ENCODE results near the gene PRELP.
"Not testable (repeated sequence)": the region's sequence is repeated elsewhere in the genome, so short reads cannot be mapped to it uniquely, and the experiment has no call there.

PRELP gene

DNA sequence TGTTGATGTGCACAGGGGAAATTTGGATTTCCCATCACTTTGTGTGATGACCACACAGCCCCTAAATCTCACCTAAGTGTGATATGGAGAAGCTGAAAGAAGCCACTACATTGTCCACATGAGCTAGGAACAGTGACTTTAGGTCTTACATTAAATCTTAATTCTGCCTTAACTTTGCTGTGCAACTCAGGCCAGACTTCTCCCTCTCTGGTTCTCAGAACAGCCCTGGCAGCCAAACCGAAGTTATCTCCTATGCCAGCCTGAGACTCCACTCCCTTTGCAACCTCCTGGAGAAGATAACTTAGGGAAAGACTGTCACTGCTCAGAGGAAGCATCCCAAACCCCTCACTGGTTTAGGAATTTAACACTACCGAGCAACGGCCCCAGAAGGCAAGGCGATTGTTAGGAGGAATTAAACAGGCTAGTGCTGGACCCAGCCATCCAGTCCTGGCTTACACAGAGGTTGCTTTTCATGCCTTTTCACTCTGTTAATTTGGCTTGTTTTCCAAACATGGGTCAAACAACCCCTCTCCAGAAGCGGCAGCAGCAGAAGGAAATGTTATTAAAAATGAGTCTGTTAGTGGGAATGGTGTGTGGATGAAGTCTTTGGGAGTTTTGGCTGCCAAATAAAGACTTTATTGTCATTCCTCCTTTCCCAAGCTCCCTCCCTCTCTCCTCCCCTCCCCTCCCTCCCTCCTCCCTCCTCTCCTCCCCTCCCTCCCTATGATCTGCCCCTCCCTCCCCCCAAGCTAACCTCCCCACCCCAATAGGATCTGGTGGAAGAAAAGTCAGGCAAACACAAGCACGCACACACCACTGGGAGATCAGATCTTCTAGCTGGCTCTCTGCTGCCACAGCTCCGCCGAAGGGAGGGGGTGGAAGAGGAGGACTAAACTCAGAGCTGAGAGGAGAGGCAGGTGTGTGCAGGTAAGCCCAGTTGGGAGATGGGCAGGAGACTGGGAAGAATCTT lies at the start of gene PRELP:
Gene PRELP (plus strand): TSS at position 795 of the 970 bp plus-strand sequence. CDS start 7,379 bp downstream, outside the sequence.
- DNase-seq (ENCODE audit: low read depth, low spot score): no peak

DNA sequence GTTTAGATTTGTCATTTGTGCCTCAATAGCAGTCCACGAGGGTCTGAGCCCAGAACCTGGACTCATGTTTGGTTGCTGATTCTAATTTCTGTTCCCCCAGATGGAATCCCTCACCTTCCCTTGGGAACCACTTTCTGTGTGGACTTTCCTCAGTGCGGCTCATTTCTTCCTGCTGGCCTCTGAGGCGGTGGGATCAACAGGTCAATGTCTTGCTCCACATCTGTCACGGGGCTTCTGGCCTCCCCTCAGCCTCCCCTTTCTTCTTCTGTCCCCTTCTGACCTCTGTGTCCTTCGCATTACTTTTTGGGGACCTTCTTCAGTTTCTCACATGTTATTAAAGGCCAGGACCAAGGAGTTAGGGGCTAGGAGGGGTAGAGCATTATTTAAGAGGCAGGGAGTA lies 49.2 kb upstream of the PRELP start:
- no peak for DNase-seq (ENCODE audit: low read depth, low spot score)

DNA sequence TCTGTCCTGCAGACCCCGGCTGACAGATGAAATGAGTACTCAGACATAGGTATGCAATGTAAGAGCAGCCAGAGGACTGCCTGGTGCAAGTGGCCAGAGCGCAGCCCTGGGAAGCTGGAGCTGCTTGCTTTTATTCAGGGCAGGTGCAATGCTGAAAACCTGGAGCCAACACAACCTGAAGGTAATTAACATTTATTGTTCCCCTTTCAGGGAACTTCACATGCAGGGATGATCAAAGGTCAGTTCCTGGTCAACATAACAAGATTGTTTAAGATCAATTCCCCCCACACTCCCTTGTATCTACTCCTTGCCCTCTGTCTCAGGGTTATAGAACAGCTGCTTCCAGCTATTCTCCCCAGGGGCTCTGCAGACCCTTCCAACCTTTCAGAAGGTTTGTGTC lies 48.7 kb upstream of the PRELP start:
- no peak for DNase-seq (ENCODE audit: low read depth, low spot score)

DNA sequence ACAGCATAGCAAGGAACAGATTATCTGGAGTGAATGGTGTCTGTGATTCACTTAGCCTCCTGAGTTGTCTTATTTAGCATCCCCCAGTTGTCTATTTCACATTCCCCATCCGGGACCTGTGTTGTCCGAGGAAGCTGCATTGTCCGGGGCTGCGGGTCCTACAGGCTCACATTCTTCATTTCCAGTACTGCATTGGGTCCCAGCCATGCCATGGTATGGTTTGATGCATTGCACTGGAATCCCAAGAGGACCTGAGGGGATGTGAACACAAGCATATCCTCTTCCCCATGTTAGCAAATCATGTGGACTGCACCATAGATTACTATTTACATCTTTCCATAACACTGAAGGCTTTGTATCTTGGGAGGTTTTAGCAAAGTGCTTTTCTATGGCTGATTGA lies 48.2 kb upstream of the PRELP start:
- DNase-seq (ENCODE audit: low read depth, low spot score): no peak

DNA sequence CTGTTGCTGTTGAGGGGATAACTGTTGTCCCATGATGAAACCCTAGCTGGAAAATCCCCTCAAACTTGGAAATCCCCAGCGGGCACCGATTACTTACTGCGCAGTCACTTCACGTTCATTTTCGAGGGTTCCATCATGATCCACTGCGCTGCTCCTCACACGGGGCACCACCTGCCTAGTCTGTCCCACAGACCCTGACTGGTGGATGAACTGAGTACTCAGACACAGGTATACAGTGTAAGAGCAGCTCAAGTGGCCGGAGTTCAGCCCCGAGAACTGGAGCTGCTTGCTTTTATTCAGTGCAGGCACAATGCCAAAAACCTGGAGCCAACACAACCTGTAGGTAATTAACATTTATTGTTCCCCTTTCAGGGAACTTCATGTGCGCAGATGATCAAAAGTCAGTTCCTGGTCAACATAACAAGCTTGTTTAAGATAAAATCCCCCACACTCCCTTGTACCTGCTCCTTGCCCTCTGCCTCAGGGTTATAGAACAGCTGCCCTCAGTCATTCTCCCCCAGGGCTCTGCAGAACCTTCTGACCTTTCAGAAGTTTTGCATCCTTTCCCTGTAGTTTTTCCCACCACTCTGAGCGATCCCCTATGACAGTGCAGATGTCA lies 46.5 kb upstream of the PRELP start:
- DNase-seq (ENCODE audit: low read depth, low spot score): no peak

DNA sequence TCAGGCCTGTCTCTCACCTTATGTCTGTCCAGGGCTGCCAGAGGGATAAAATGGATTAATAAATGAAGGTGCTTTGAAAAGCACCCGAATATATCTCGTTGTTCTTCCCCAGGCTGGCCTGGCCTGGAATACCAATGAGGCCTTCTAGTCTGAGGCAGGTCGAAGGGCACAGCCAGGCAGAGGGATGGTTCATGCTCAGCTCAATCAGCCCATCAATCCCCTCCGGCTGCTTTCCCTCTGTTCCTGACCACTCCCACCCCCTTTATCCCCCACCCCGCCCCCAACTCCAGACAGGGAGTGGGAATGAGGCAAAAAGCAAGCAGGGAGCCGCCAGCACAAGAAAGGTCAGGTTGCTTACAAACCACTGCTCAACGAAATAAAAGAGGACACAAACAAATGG lies 40.0 kb upstream of the PRELP start:
- DNase-seq (ENCODE audit: low read depth, low spot score): no peak

DNA sequence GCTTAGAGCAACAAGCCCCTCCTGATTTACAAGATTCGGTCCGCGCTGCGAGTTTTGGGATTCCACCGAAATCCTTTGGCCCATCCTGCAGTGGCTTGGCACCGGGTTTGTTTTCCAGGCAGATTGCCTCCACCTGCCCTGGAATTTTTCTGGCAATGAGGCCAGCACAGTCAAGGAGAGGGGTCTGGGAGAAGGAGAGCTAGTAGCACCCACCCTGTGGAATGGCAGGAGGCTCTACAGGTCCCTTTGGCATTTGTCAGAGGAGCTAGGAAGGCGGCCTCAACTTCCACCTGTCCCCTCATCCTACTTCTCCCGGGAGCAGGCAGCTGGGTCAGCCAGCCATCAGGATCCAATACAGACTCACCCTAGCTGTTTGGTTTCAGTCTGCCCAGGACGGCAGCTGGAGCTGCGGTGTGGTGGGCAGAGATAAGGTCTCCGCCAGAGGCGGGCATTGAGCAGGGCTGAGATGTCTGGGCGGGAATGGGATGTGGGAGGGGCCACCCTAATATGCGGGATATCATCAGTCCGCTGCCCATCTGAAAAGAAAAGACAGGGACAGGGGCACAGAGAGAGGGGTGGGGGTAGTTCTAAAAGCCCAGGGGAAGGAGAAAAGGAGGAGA lies 37.8 kb upstream of the PRELP start:
- DNase-seq (ENCODE audit: low read depth, low spot score): no peak

DNA sequence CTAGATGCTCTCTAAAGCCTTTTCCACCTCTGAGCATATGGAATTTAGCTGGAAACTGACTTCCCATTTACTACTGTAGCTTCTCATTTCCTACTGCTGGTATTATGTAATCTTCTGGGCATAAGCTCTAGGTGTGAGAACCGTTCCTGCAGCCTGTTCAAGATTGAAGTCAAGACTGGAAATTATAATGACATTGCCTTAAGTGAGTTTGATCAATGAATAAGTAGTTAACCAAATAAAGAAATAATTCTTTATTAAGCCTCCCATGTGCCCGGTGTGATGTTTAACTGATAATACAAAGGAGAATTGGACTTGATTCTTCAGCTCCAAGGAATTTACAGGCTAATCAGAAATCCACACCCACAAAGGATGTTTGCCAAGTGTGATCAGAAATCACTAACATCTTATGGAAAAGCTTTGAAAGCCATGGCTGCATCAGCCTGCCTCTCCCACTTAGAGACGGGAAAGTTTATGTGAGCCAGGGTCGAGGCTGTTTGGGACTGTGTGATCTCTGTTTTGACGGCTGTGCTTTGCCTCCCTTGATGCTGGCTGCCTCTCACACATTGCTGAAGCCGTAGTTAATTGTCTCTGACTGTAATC lies 36.4 kb upstream of the PRELP start:
- no peak for DNase-seq (ENCODE audit: low read depth, low spot score)

DNA sequence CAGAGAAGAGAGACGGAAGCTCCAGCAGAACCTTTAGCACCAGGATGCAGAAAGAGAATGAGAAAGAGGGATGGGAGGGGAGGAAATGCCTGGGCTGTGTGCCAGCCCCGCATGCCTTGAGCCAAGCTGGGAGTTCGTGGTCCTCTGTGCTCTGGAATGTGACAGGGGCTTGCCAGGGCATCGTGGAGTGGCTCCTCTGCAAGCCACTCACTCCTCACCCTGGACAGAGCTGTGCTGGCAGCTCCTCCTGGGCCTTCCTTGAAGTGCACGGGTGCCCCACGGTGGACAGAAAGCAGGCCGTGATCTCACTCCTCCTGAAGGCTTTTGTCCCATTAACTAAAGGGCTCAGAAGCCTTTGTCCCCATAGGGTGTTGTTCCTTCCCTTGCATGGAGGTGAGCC lies 34.8 kb upstream of the PRELP start:
- no peak for DNase-seq (ENCODE audit: low read depth, low spot score)

DNA sequence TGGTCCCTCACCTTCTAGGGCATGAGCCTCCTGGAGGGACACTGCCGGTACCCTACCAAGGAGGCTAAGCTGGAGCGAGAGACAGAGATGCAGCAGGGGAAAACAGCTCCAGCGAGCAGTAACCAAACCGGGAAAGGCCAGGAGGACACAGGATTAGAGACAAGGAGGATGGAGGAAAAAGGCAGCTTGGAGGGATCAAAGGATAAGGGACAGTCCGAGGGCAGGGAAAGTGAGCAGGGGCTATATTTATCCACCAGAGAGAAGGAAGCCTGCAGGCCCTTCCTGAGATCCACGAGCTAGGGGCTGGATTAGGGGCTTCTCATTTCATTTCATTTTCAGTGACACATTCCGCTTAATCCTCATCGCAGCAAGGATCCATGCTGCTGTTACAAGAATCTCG lies 33.8 kb upstream of the PRELP start:
- no peak for DNase-seq (ENCODE audit: low read depth, low spot score)

DNA sequence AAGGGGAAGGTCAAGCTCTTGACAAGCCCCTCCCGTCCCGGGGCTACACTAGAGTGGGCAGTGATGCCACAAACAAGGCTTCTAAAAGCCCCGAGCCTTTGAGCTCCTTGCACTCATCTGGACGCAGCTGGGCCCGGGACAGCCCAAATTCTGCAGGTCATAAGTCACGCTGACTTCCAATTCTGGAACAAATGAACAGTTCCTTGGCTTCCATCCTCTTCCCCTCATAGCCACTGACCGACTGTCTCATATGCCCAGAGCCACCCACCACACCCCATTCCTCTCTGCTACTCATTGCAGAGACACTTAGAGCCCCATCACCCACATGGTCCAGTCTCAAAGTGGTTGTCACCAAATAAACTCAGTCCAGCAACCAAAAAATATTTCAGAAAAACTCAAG lies 32.8 kb upstream of the PRELP start:
- DNase-seq (ENCODE audit: low read depth, low spot score): no peak

DNA sequence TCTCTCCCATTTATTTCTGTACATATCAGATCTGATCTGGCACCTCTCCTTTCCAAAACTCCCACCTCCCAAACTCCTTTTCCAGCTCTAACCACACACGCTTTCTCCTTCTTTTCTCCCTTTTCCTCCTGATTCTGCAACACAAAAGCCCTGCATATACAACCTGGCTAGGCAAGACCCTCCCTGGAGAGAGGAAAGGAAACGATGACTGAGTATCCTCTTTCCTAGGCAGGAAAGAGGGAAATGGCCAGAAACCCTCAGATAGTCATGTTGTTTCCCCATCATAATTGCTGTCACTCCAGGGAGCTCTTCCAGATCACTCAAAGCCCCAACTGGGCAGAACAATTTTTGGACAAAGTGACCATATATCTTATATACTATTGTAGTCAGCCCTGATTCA lies 32.3 kb upstream of the PRELP start:
- DNase-seq (ENCODE audit: low read depth, low spot score): no peak

DNA sequence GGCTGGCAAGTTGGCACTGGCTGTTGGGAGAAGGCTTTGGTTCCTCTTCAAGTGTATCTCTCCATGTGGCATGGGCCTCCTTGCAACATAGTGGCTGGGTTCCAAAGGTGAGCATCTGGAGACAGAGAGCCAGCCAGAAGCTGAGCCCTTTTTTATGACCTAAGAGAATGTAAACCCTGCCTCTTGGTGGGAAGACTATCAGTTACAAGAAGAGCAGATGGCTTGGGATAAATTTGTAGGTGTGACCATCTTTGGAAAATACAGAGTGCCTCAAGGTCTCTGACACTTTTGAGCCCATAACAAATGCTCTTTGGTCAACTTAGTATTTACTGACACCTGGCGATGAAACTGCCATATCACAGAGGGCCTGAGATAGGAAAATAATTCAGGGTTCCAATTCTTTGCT lies 31.4 kb upstream of the PRELP start:
- DNase-seq (ENCODE audit: low read depth, low spot score): no peak

DNA sequence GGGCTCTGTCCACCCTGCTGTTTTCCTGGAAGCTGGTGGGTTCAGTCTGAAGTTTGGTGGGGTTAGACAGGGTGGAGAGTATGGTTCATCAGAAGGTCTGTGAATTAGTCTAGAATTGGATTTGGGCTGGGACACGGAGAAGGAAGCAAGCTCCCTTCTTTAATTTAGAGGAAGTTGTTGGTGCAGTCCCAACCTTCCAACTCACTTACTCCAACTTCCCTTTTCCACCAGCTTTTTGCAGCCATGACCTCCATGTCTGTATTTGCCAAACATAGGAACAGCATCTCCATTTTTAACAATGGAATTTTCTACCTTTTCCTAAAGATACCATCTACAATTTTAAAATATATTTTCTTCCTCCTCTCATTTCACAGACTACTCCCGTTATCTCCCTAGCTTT lies 28.5 kb upstream of the PRELP start:
- DNase-seq (ENCODE audit: low read depth, low spot score): no peak

DNA sequence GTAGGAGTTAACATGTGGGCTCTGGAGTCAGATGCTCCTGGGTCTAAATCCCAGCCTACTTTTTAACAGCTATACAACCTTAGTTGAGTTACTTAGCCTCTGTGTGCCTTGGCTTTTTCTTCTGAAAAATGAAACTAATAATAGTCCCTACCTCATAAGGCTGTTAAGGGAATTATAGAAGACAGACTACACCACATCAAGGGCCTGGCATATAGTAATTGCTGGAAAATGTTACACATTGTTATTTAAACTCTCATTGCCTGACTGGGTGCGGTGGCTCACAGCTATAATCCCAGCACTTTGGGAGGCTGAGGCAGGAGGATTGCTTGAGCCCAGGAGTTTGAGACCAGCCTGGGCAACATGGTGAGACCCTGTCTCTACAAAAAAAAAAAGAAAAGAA lies 28.0 kb upstream of the PRELP start:
- not testable (repeated sequence) for DNase-seq (ENCODE audit: low read depth, low spot score)

DNA sequence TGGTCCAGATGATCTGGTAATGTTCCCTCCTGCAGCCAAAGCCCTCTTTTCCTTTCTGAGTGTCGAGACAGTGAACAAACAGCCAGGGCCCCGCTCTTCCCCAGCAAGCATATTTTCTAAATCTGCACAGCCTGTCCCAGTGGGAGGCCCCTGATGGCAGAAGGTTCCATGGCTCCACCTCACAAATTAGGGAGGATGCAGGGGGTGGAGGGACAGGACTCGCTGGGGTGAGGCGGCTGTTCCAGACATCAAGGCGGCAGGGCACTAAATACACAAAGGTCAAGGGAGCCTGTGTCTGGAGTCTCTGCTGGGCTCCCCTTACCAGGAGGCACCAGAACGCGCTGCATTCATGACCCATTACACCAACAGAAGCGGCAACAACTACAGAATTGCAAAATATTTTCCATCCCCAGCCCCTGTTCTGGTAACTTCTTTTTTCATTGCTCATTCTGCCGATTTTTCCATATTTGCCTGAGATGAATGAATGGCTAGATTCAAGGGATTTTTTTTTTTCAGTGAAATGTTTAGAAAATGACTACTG lies 27.0 kb upstream of the PRELP start:
- DNase-seq (ENCODE audit: low read depth, low spot score): no peak

DNA sequence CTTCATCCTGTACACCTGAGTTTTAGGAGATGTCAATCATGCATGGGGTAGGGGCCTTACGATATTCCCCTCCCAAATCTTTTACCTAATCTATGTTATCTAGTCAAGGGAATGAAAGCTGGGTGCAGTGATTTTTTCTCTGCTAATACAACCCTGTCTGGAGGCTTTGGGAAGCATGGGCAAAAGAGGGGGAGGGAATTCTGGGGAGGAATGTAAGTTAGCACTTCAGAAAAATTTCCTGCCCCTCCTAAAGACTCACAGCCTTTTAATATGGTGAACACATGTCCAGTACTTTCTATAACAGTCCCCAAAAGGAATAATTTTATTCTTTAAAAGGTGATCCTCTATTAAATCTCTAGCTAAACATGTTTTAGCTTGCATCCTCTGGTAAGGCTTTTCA lies 25.6 kb upstream of the PRELP start:
- DNase-seq (ENCODE audit: low read depth, low spot score): no peak

DNA sequence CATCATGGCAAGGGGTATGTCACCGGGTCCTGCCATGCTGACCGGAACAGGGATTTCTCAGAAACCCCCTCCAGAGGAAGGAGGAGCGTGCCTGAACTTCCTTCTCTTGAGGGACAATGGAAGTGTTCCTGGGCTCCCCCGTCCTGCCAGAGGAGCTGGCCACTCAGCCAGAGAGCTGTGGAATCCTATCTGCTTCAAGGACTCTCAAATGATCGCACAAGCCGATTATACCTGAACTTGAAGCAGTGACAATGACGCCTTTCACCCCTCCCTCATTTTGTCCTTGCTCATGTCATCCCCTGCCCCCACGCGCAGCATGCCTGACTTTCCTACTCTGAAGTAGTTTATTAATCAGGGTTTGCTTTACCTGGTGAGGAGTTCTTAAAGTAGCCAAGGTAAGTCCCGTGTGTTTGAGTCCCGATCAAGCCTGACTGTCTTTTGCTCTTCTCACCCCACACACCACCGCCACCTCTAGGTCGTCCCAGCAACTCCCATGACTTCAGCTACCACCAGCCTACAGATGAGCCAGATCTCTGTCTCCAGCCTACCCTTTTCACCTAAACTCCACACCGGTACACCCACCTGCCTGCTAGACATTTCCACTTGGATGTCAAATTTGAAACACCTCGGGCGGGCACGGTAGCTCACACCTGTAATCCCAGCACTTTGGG lies 25.0 kb upstream of the PRELP start:
- no peak for DNase-seq (ENCODE audit: low read depth, low spot score)

DNA sequence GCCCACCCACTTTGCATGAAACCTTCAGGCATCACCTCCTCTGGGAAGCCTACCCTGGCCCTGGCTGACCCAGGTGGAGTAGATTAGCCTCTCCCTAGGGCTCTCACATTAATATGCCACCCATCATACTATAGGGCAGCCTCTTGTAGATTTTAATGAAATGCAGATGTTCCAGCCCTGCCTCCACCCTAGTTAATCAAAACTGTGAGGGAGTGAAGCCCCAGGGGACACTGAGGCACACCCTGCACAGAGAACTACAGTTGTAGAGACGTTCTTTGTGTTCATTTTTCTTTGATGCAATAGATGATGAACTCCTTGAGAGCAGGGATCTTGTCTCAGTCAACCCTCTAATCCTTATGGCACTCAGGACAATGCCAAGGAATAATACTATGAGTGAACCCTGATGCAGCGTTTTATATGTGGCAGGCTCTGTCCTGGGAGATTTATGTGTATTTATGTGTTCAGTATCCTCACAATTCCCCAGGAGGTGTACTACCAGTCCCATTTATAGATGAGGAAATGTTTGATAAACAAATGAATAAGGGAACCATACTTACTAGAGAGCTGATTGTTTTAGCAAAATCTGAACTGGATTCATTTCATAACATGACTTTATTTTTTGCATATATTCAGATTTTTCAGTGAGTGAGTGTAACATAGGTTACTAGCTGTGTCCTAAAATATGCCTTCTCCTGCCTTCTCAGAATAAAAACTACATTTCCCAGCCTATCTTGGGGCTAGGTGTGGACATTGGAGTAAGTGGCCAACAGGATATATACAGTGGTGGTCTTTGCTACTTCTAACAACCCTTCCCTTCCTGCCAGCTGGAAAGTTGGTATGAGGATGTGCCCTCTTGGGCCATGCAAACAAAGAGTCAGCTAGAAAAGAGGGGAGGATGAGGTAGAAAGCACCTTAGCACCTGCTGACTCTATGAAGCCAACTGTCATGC lies 23.5 kb upstream of the PRELP start:
- no peak for DNase-seq (ENCODE audit: low read depth, low spot score)

DNA sequence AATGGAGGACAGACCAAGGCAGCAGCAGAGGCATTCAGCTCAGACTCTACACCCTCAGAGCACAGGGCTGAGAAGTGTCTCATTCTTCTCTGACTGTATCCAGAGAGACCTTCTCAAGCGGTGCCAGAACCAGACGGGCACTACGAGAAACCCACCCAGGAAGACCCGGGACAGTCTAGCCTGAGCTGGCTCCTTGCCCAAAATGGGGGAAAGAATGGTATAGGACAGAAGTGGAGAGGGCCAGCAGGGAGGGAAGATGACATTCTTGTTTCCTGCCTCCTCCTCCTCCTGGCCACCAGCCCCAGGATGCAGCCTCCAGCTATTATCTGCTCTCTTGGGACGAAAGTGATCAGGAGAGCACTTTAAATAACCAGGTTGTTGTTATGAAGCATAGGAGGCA lies 22.6 kb upstream of the PRELP start:
- DNase-seq (ENCODE audit: low read depth, low spot score): no peak
